GM19455 (cell line): ENCODE data around the gene B3GALNT2.

Experiments used
- ATAC-seq: cut with Tn5 transposase; IDR thresholded peaks from one replicate; pipeline ENCODE4 v1.9.1; 2021; ENCODE audit not compliant: unreplicated experiment

The B3GALNT2 gene

GRCh38 chr1:235411489-235412486, 92.5 kb downstream of the B3GALNT2 start:
- ATAC-seq, result no peak

GRCh38 chr1:235410467-235410866, 93.8 kb downstream of the B3GALNT2 start:
- no peak for ATAC-seq

- ATAC-seq, result no peak
Measured at GRCh38 chr1:235409042-235409820, 95.0 kb downstream of the B3GALNT2 start.

DNA sequence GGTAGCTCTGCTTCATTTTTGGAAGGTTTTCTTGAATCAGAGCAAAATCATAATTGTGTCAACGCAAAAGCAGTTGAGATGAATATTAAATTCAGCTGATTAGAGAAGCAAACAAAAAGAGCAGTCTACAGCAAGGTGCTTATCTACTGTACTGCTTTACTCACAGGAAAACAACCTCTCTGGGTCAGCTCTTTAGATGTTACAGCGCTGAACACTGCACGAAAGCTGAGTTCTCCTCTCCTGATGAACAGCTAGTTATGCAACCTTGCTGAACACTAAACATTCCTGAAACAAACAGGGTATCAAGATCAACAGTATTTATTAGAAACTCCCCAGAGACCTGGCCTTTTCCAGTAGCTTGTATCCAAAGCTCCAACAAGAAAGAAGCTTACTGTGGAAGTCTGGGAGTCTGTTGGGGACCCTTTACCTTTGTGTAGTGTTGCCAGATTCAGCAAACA, 95.7 kb downstream of the B3GALNT2 start:
- ATAC-seq, result no peak

- ATAC-seq, result no peak
Measured at GRCh38 chr1:235407419-235407818, 96.8 kb downstream of the B3GALNT2 start.

DNA sequence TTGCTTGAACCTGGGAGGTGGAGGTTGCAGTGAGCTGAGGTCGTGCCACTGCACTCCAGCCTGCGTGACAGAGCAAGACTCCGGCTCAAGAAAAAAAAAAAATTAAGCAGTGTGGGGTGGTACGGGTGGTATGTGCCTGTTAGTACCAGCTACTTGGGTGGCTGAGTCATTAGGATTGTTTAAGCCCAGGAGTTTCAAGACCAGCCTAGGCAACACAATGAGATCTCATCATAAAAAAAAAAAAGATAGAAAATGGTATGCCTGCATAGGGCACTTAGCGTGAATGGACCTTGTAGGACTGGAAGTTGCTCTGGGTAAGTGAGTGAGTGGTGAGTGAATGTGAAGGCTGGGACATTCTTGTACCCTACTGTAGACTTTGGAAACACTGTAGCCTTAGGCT, 100.1 kb downstream of the B3GALNT2 start:
- no peak for ATAC-seq

GRCh38 chr1:235403593-235403992, 100.7 kb downstream of the B3GALNT2 start:
- no peak for ATAC-seq

- ATAC-seq, result no peak
Measured at GRCh38 chr1:235402457-235403200, 101.6 kb downstream of the B3GALNT2 start.

GRCh38 chr1:235401251-235401650, 103.0 kb downstream of the B3GALNT2 start:
- ATAC-seq, result no peak
